ENCODE data around the gene GPHA2. TPM values are rescaled to one million over a fixed set of nuclear protein-coding genes. Genes with fewer than 3 reads are reported as not detected.

GPHA2 gene
- polyA plus RNA-seq, 1 of the 3 experiments (the other 2 are of a cell fraction), result not detected

DNA sequence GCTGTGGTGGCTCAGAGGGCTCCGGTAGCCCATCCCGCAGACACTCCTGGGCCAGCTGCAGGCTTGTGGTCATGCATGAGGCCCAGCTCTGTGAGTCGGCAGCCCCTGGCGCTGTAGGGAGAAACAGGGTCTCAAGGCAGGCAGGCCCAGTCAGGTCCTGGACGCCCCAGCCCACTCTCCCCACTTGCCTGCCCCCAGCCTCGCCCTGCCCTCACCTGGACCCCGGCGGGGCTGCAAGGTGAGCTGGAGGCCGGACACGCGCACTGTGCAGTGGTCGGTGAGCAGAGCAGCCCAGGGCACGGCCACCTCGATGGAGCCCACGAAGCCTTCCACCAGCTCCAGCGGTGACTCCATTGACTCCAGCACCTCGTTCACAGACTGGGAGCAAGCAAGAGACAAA lies 21.6 kb downstream of the GPHA2 start:
- H3K9ac ChIP-seq, result no peak overlapping the region
- H3K79me2 ChIP-seq (ENCODE audit: insufficient read depth), result peaks cover 16% of the 10 kb centered on the region; the same call in 1 of the 2 replicates
- WGBS (ENCODE audit: low lambda C conversion rate), result 96% methylated on average over 10 of the region's 17 CpGs
- no peaks in the 10 kb centered on the region for H3K9me2 ChIP-seq
- no peak overlapping the region for H3K4me2 ChIP-seq
- H4K20me1 ChIP-seq (ENCODE audit: insufficient read depth), result no peaks in the 10 kb centered on the region
- H3F3A ChIP-seq (replicated peaks; ENCODE audit: insufficient read depth), result no peaks in the 10 kb centered on the region
- DNase-seq, result no peak
- H2AFZ ChIP-seq (ENCODE audit: low read depth), result no peak overlapping the region
- H3K27ac ChIP-seq (ENCODE audit: low read depth in 2 of 2, low read length in 1 of 2), result no peak overlapping the region
- no peak overlapping the region for H3K4me3 ChIP-seq (ENCODE audit: low read depth in 2 of 2, low read length in 1 of 2)
- no peaks in the 10 kb centered on the region for H3K27me3 ChIP-seq (ENCODE audit: insufficient read depth)
- POLR2A ChIA-PET, result no interaction called here
- CTCF ChIA-PET, result interaction anchor here (1.0 to 2.3 kb wide), 2 partner anchors 20 to 61 kb away, joined by 3 to 8 read pairs; no protein-coding TSS in a partner anchor
- peaks cover 0 to 44% of the 10 kb centered on the region in 2 experiments for H3K36me3 ChIP-seq (replicated peaks in 1 of 2; ENCODE audit: control insufficient read depth in 1 of 2, insufficient read depth in 2 of 2, low read length in 1 of 2)
- no peak for TF ChIP-seq MAX (IDR thresholded peaks at IDR 0.05; ENCODE audit: low read depth)
- no peaks in the 10 kb centered on the region for H3K9me3 ChIP-seq
- peaks cover 8 to 15% of the 10 kb centered on the region in 2 experiments; a peak in 3 of 4 replicates for H3K4me1 ChIP-seq (ENCODE audit: control insufficient read depth in 1 of 2, insufficient read depth in 2 of 2, low read depth in 1 of 2, low read length in 1 of 2)

- WGBS (ENCODE audit: low lambda C conversion rate), result 78% methylated on average over 13 of the region's 18 CpGs
- no peaks in the 10 kb centered on the region for H3K9me2 ChIP-seq
- no peak overlapping the region for H3K4me3 ChIP-seq (ENCODE audit: low read depth in 2 of 2, low read length in 1 of 2)
- no peaks in the 10 kb centered on the region for H4K20me1 ChIP-seq (ENCODE audit: insufficient read depth)
- CTCF ChIA-PET, result interaction anchor here (1.0 kb wide), 1 partner anchor 19 kb away, joined by 3 read pairs; no protein-coding TSS in a partner anchor
- peaks cover 0 to 49% of the 10 kb centered on the region in 2 experiments for H3K36me3 ChIP-seq (replicated peaks in 1 of 2; ENCODE audit: control insufficient read depth in 1 of 2, insufficient read depth in 2 of 2, low read length in 1 of 2)
- H3K9ac ChIP-seq, result no peak overlapping the region
- TF ChIP-seq, protein P1, sequence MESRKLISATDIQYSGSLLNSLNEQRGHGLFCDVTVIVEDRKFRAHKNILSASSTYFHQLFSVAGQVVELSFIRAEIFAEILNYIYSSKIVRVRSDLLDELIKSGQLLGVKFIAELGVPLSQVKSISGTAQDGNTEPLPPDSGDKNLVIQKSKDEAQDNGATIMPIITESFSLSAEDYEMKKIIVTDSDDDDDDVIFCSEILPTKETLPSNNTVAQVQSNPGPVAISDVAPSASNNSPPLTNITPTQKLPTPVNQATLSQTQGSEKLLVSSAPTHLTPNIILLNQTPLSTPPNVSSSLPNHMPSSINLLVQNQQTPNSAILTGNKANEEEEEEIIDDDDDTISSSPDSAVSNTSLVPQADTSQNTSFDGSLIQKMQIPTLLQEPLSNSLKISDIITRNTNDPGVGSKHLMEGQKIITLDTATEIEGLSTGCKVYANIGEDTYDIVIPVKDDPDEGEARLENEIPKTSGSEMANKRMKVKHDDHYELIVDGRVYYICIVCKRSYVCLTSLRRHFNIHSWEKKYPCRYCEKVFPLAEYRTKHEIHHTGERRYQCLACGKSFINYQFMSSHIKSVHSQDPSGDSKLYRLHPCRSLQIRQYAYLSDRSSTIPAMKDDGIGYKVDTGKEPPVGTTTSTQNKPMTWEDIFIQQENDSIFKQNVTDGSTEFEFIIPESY (IDR thresholded peaks at IDR 0.05; ENCODE audit: borderline replicate concordance, low read depth), result no peak
- TF ChIP-seq EZH2phosphoT487 (IDR thresholded peaks at IDR 0.05; ENCODE audit: borderline replicate concordance, low read depth), result no peak
- no peak for TF ChIP-seq GABPA (IDR thresholded peaks at IDR 0.05; ENCODE audit: low read depth)
- no peak for TF ChIP-seq JUND (IDR thresholded peaks at IDR 0.05)
- TF ChIP-seq RXRA (IDR thresholded peaks at IDR 0.05; ENCODE audit: borderline replicate concordance, low read depth), result no peak
- TF ChIP-seq FOSL2 (IDR thresholded peaks at IDR 0.05; ENCODE audit: borderline replicate concordance, low read depth), result no peak
- TF ChIP-seq FOXJ3 (CRISPR knock-in tag; IDR thresholded peaks at IDR 0.05), result no peak
- TF ChIP-seq RAD21 (IDR thresholded peaks at IDR 0.05; ENCODE audit: low read length), result no peak
- TF ChIP-seq PBX3 (IDR thresholded peaks at IDR 0.05), result no peak
- TF ChIP-seq TCF12 (IDR thresholded peaks at IDR 0.05), result no peak
- H3K27me3 ChIP-seq (ENCODE audit: insufficient read depth), result no peaks in the 10 kb centered on the region
- H2AFZ ChIP-seq (ENCODE audit: low read depth), result no peak overlapping the region
- no peaks in the 10 kb centered on the region for H3F3A ChIP-seq (replicated peaks; ENCODE audit: insufficient read depth)
- peaks cover 16% of the 10 kb centered on the region; the same call in 1 of the 2 replicates for H3K79me2 ChIP-seq (ENCODE audit: insufficient read depth)
- no peaks in the 10 kb centered on the region for H3K9me3 ChIP-seq
- POLR2A ChIA-PET, result no interaction called here
- peaks cover 8 to 14% of the 10 kb centered on the region in 2 experiments; a peak in 3 of 4 replicates for H3K4me1 ChIP-seq (ENCODE audit: control insufficient read depth in 1 of 2, insufficient read depth in 2 of 2, low read depth in 1 of 2, low read length in 1 of 2)
- DNase-seq, result no peak
- no peak overlapping the region for H3K27ac ChIP-seq (ENCODE audit: low read depth in 2 of 2, low read length in 1 of 2)
- H3K4me2 ChIP-seq, result no peak overlapping the region
Observed at GRCh38 chr11:64913171-64913727, 22.4 kb downstream of the GPHA2 start.
